Right ventricle myocardium superior (tissue), 1 donor: ENCODE data around the gene MISFA. TPM values are rescaled to one million over a fixed set of nuclear protein-coding genes. Genes with fewer than 3 reads are reported as not detected.
"Not testable (repeated sequence)": the region's sequence is repeated elsewhere in the genome, so short reads cannot be mapped to it uniquely, and the experiment has no call there.

Experiments
- ATAC-seq: fragments of 200-7000 bp; cut with Tn5 transposase; one replicate; pipeline ENCODE4 v1.9.1; 2020; ENCODE audit warnings: mild to moderate bottlenecking; ENCODE audit not compliant: poor library complexity
- DNase-seq: peaks from one replicate; pipeline ENCODE4 v3.0.0-alpha.2; 2020
- intact Hi-C: fragments of 100-400 bp; cut with DNase I; formaldehyde crosslinking; loops from one replicate; pipeline ENCODE4 v1.11.2; 2022
- total RNA-seq: library from RNA; stranded (reverse); fragmentation: NEBNext Ultra II Directional; extraction: Animal tissue kit (Norgen Biotek cat#: 25700); gene quantifications from one replicate; pipeline ENCODE4 v1.2.1, GENCODE V29; 2021
- donor health status: DM: no; HTN: yes; CAD: no; lungs with severe emphysema.

Gene MISFA
- total RNA-seq, 1 donor from 2014 or later: 13.3 TPM

DNA sequence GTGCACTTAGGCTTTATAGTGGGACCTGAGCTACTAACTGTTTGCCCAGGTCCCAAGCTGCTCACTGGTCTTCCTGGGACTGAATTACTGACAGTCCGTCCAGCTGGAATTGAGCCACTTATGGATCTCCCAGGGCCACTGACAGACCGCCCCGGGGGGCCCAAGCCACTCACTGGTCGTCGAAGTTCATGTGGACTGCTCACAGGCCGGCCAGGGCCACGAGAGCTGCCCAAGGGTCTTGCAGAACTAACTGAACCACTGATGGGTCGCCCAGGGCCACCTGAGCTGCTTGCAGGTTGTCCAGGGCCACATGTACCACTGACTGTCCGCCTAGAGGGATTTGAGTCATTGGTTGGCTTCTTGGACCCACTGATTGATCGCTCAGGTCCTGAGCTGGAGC lies 15.1 kb downstream of the MISFA start:
- no peak for ATAC-seq

DNA sequence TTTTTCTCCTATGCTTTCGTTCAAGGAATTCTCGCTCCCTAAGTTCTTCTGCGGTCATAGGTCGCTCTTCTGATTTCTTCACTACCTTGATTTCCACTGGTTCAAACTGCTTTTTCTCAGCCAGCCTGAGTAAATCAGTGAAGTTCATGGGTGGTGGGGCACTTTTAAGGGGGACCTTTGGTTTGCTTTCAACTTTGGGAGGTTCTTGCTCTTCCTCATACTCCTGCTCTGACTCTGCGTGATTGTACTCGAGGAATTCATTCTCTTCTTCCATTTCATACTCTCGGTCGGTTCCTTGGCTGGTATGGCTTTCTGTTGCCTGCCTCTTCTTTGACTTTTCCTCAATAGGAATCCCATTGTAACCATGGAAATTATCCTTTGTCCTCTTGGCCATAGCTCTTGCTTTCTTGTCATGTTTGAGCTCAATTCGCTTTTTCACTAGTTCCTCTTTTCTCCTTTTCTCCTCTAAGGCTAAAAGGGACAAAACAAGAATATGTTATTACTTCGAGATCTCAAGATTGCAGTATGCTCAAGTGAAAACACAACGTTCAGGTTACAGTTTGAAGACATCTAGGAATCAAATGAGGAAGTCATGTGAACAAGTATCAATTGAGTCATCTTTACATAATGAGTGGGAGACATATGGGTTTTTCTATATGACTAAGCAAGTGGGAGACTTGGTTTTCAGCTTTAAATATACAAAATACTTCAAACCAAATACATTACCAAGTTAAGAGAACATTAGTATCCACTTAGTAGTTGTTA lies 16.2 kb downstream of the MISFA start:
- ATAC-seq (no peak), DNase-seq (no peak)
- intact Hi-C loops: no loop called here

More for the DNA sequence above, 15.1 kb downstream of the MISFA start:
- DNase-seq: no peak
- intact Hi-C loops: no loop called here

DNA sequence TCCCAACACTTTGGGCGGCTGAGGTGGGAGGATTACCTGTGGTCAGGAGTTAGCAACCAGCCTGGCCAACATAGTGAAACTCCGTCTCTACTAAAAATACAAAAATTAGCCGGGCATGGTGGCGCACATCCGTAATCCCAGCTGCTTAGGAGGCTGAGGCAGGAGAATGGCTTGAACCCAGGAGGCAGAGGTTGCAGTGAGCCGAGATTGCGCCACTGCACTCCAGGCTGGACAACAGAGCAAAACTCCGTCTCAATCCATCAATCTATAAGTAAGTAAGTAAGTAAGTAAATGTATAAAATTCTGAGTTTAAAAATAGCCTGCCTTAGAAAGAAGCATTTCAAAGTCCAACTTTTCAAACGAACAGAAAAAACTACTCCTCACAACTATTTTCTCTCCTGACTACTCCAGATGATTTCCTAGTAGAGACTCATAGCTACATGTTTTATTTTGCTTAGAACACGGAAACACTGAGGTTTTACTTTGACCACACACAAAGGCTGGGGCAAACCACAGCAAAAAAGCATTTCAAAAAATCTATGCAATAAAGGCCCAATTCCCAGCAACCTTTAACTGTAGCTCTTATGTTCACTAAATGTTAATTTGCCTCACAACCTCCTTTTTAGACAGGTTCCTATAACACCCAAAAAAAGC lies 18.2 kb downstream of the MISFA start:
- intact Hi-C loops: no loop called here
- DNase-seq (no peak), ATAC-seq (no peak)

DNA sequence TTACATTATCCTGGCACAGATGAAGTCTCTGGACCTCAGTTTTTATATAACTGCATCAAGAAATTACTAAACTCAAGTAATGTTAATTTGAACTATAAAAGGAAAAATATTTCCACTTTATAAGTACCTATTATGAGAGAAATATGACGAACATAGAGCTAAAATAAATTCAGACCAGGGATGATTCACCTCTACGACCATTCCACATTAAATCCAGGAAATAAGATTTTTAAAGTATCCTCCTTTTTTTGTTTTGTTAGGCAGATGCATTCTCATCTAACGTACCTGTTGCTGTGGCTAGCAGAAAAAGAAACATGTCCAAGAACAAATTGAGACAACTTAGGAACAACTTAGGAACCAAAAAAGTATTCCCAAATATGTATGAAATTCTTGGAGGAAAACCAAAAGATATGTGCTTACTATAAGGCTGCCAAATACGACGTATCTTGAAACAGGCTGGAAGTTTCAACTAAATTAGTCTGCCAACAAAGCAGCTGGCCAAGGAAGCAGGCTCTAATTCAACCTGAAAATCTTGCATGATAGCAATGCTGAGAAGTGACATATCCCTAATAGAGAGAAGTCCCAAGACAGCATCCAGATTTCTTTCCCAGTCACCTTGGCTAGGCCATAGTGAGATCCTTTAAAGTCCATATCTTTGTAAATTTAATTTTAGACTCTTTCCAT lies 18.9 kb downstream of the MISFA start:
- ATAC-seq (peak; percentile 69), DNase-seq (no peak)
- intact Hi-C loops: no loop called here

DNA sequence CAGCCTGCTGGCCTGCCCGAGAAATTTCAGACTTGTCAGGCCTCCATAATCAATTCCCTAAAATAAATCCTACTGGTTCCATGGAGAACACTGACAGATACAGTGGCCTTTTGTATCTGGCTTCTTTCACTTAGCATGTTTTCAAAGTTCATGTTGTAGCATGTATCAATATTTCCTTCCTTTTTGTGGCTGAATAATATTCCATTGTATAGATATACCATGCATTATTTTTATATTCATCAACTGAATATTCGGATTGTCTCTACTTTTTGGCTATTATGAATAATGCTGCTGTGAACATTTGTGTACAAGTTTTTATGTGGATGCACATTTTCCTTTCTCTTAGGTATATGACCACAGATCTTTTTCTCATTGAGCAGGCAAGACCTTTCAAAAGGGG lies 24.1 kb downstream of the MISFA start:
- intact Hi-C loops: no loop called here
- ATAC-seq: no peak
- DNase-seq: no peak

DNA sequence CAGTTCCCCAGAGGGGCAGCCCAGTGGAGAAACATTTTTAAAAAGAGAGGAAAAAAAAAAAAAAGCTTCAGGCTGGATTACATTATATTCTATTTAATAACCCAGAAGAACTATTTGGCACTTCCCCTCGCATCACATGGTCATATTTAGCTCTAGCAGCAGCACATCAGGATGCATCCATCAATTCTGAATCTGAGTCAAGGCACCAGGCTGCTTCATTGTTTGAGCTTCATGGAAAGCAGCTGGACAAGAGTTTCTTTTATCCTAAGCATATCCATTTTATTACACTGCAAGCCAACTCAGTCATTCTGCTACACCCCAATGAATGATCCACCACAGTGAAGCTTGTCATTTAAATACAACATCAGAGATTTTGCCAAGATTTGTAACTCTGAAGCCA lies 24.6 kb downstream of the MISFA start:
- no peak for ATAC-seq
- no peak for DNase-seq
- intact Hi-C loops: no loop called here

DNA sequence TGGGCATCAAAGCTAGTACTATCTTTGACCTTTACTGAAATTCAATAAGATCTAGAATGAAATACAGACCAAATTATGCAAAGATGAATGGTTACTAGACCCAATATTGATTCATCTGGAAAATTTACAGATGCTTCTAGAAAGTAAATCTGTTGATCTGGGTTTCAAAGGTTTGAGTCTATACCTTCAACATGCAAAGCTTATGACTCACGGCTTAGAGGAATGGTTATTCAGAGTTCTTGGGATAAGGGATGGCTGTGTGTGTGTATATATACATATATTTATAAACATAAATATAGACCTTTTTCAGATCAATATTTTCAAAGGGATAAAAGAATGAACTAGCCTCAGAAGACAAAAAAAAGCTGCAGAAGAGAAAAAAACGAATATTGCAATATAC lies 33.3 kb downstream of the MISFA start:
- no peak for DNase-seq
- ATAC-seq: no peak
- intact Hi-C loops: no loop called here

DNA sequence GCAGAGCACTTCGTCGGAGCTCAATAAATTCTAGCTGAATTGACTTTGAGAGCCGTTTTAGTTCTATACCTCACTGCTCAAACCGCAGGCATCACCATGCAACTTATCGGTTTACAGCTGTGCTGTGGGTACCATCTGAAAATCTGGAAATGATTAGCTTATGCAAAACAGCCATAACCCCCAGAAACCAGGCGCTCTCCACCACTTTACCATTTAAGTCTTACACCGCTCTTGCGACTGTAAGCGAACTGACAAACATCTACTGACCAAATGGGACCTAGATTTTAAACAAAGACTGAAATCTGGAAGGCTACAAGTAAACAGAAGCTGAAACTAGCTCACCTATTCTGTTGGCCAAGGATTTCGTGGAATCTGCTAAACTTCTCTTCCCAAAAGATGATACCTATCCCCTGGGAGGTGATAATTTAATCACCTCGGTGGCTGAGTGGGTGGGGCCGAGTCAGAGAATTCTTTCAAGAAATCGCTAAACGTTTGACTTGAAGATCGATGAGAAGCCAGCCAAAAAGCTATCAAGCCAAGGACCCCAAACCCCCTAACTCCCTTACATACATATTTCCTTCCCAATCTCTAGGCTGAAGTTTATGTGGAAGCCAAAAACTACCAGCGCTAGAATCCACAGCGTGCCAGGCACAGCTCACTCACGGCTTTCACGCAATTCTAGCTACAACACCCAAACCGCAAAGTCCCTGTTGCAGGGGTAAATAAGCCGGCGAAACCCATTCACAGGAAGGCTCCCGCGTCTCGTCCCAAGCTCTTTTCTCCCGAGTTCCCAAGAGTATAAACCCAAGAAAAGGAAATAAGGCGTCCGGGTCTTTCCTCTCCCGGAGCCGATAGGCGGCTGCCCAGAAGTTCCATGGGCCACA lies 33.9 kb downstream of the MISFA start:
- no peak for DNase-seq
- intact Hi-C loops: no loop called here
- no peak for ATAC-seq

DNA sequence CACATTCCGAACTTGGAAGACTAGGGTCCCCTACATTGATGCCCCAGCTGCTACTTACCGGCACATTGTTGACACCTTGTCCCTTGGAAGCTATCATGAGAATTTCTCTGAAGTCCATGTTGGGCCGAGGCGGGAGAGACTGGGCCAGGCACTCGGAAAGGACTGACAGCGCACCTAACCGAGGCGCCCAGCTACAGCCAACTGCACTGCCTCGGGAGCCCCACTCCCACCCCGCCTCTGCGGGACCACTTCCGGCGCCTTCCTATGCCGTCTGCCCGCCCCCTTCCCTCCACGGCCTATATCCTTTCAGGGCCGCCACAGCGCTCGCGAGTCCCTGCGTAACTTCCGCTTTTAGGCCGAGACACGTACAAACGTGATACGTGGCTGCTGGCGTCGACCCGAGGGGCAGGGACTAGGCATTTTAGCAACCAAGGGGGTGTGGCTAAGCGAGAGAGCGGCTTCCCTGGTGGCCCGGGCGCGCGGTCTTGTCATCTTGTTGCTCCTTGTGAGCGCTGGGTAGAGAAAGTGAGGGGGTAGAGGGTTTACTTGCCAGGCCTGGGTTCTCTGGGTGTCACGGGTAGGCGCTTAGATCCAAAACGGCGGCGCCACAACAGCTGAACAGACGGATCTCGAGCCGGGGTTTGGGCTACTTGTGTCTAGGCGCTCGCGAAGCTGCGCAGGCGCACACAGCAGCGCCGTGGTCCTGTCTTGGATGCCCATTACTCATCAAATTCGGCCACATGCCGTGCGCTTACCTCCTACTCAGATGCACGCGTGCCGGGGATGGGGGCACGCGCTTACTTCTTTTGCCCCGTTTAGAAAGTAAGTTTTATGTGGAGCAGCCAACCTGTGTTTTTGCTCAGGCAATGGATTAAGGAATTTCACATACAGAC lies 34.8 kb downstream of the MISFA start, which contains the start of gene SPTY2D1:
Gene SPTY2D1, minus strand, starts transcription at position 203 of the 893 bp plus-strand sequence. Its CDS starts 85 bp downstream, at position 118.
- DNase-seq (peak; percentile 100), ATAC-seq (peak; percentile 100)
- intact Hi-C loops: no loop called here

DNA sequence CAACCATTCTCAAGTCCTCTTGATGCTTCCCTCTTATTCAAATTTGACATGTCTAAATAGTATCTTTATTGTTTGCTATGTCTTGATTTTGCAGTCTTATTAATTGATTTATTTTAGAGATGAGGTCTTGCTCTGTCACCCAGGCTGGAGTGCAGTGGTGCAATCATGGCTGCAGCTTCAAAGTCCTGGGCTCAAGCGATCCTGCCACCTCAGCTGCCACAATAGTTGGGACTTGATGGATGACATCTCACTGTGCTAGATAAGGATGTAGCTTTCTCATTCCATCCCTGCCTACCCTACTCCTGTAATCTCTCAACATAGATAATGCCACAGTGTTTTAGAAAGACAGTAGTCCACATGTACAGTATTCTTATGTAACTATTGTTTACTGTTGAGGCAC lies 42.1 kb downstream of the MISFA start:
- no peak for ATAC-seq

DNA sequence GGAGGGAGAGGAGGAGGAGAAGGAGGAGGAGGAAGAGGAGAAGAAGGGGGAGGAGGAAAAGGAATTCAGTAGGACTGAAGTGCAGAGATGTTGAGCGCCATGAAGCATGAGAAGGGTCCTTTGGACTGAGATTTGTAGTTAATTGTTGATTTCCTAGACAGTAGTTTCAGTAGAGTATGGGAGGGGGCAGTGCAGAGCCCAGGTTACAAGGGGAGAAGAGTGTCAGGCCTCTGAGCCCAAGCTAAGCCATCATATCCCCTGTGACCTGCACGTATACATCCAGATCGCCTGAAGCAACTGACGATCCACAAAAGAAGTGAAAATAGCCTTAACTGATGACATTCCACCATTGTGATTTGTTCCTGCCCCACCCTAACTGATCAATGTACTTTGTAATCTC lies 43.4 kb downstream of the MISFA start:
- DNase-seq, intact Hi-C loops, ATAC-seq: not testable (repeated sequence)

More for the DNA sequence above, 42.1 kb downstream of the MISFA start:
- DNase-seq: no peak
- intact Hi-C loops: no loop called here

DNA sequence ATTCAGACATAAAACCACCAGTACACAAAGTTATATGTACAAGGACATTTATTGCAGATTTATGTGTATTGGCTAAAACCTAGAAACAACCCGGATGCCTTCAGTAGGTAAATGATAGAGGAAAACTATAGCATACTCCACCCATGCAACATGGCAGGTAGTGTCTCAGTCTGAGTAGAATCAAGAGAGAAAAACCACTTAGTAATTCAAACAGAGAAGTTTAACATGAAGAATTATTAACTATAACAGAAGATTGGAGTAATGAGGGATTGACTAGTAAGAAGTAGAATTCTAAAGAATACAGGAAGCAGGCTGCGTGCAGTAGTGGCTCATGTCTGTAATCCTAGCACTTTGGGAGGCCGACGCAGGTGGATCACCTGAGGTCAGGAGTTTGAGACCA lies 50.8 kb downstream of the MISFA start:
- intact Hi-C loops: no loop called here
- DNase-seq (no peak), ATAC-seq (no peak)

DNA sequence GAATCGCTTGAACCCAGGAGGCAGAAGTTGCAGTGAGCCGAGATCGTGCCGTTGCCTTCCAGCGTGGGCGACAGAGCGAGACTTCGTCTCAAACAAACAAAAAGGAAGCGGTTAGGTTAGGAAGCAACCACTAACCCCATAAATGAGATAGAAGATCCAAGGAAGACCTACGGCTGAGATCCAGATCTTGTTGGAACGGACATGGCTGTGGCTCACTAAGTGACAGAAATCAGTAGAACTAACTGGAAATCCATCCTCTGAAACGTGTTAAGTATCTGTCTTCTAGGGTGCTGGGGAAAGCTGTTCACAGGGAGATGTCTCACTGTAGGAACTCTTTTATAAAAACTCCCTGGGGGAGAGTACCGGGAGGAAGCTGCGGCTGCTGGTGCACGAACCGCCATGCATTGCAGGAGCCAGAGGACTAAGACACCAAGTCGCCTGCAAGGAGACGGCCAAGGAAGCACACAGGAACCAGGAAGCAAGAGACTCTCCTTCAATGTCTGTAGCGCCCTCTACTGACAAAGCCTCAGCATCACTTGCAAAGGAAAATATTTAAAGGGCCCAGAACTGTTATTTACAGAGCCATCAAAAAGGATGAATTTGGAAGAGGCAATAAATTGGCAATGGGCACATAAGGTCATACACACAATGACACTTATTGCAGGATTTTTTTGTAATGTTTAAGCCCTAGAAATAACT lies 51.4 kb downstream of the MISFA start:
- no peak for DNase-seq

More for the DNA sequence above, 51.4 kb downstream of the MISFA start:
- peak; percentile 31 for ATAC-seq
- intact Hi-C loops: no loop called here
